ENCODE results near the gene NEK3. TPM values are rescaled to one million over a fixed set of nuclear protein-coding genes. Genes with fewer than 3 reads are reported as not detected.

The NEK3 gene
- polyA plus RNA-seq, 2 of the 4 experiments (the other 2 are of a cell fraction) = 6.5 to 19.3 TPM

GRCh38 chr13:52160506-52160905 is 1.1 kb upstream of the NEK3 start:
- WGBS (ENCODE audit: missing lambda C conversion rate) = 88% methylated on average over 6 of the region's 6 CpGs
- ChIA-PET CTCF (interaction anchor here (1.4 kb wide), 1 partner anchor 11 kb away, joined by 5 read pairs; no protein-coding TSS in a partner anchor), POLR2A (no interaction called here)
- DNase-seq (ENCODE audit: low read depth in 1 of 2, low spot score in 1 of 2) = no peak
- no peak overlapping the region for H3K4me2 ChIP-seq
- FAIRE-seq = no peak
- TF ChIP-seq ZNF302 (CRISPR knock-in tag; IDR thresholded peaks at IDR 0.05) (no peak), ESRRA (IDR thresholded peaks at IDR 0.05; ENCODE audit: borderline replicate concordance, low read length) (no peak), FOSL2 (IDR thresholded peaks at IDR 0.05) (no peak), FOSL2 (CRISPR knock-in tag; IDR thresholded peaks at IDR 0.05) (no peak), MAX (IDR thresholded peaks at IDR 0.05) (no peak), MYC (IDR thresholded peaks at IDR 0.05; ENCODE audit: borderline replicate concordance, low read length) (no peak), ZSCAN20 (CRISPR knock-in tag; IDR thresholded peaks at IDR 0.05) (no peak), NPAS2 (CRISPR knock-in tag; IDR thresholded peaks at IDR 0.05; ENCODE audit: borderline replicate concordance) (no peak), CHD4 (IDR thresholded peaks at IDR 0.05; ENCODE audit: borderline replicate concordance) (no peak), HOXB13 (CRISPR knock-in tag; IDR thresholded peaks at IDR 0.05; ENCODE audit: low read depth) (no peak), PHF8 (IDR thresholded peaks at IDR 0.05; ENCODE audit: borderline replicate concordance, low read depth) (no peak), FOSB (CRISPR knock-in tag; IDR thresholded peaks at IDR 0.05) (no peak), EHMT2 (IDR thresholded peaks at IDR 0.05; ENCODE audit: low read depth) (no peak), RFX5 (IDR thresholded peaks at IDR 0.05) (no peak), RNF2 (IDR thresholded peaks at IDR 0.05; ENCODE audit: borderline replicate concordance, low read depth) (no peak), HOXB5 (CRISPR knock-in tag; IDR thresholded peaks at IDR 0.05) (no peak), HOXA7 (CRISPR knock-in tag; IDR thresholded peaks at IDR 0.05) (no peak), RCOR1 (IDR thresholded peaks at IDR 0.05; ENCODE audit: low read depth, low read length) (no peak), HEYL (CRISPR knock-in tag; IDR thresholded peaks at IDR 0.05) (no peak)
- no peak overlapping the region for H3K27ac ChIP-seq
- ATAC-seq = no peak
- H3K4me3 ChIP-seq = no peak overlapping the region
- peaks cover 5% of the 10 kb centered on the region; the same call in 2 of the 3 replicates for H3K4me1 ChIP-seq
- no peaks in the 10 kb centered on the region for H3K9me3 ChIP-seq

DNA sequence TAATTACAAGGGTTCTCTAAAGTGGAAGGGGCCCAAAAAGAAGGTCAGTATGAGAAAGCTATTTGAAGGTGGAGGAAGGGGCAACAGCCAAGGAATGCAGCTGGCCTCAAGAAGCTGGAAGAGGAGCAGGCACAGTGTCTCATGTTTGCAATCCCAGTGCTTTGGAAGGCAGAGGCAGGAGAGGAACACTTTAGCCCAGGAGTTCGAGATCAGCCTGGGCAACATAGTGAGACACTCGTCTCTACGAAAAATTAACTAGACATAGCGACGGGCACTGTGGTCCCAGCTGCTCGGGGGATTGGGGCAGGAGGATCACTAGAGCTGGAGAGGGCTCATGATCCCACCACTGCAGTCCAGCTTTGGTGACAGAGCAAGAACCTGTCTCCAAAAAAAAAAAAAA is 656 bp upstream of the NEK3 start:
- TF ChIP-seq, protein P1, sequence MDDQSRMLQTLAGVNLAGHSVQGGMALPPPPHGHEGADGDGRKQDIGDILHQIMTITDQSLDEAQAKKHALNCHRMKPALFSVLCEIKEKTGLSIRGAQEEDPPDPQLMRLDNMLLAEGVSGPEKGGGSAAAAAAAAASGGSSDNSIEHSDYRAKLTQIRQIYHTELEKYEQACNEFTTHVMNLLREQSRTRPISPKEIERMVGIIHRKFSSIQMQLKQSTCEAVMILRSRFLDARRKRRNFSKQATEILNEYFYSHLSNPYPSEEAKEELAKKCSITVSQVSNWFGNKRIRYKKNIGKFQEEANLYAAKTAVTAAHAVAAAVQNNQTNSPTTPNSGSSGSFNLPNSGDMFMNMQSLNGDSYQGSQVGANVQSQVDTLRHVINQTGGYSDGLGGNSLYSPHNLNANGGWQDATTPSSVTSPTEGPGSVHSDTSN (IDR thresholded peaks at IDR 0.05) = no peak
- no peak for TF ChIP-seq RAD21 (conservative IDR thresholded peaks at IDR 0.05 in 1 of 2, IDR thresholded peaks at IDR 0.05 in 1 of 2)
- TF ChIP-seq ZC3H11A (IDR thresholded peaks at IDR 0.05) = no peak
- no peak for TF ChIP-seq TFCP2L1 (CRISPR knock-in tag; IDR thresholded peaks at IDR 0.05)
- TF ChIP-seq RCOR1 (IDR thresholded peaks at IDR 0.05; ENCODE audit: low read depth, low read length) = no peak
- TF ChIP-seq CHD4 (IDR thresholded peaks at IDR 0.05; ENCODE audit: borderline replicate concordance) = no peak
- TF ChIP-seq MYC (IDR thresholded peaks at IDR 0.05; ENCODE audit: borderline replicate concordance, low read length) = no peak
- TF ChIP-seq HOXA7 (CRISPR knock-in tag; IDR thresholded peaks at IDR 0.05) = no peak
- no peak for TF ChIP-seq FOXS1 (CRISPR knock-in tag; IDR thresholded peaks at IDR 0.05)
- Histone ChIP-seq H3K4me2 (no peak overlapping the region), H3K27ac (peak overlapping the region in 1 of 2 experiments; percentile 99; a peak in 3 of 6 replicates), H3K4me3 (no peak overlapping the region), H3K9me3 (no peaks in the 10 kb centered on the region), H3K4me1 (peaks cover 5% of the 10 kb centered on the region; the same call in 2 of the 3 replicates)
- ATAC-seq (no peak), DNase-seq (ENCODE audit: low read depth in 1 of 2, low spot score in 1 of 2) (no peak), FAIRE-seq (no peak)
- WGBS (ENCODE audit: missing lambda C conversion rate) = 92% methylated on average over 6 of the region's 6 CpGs
- ChIA-PET CTCF (interaction anchor here (0.5 to 1.4 kb wide), 2 partner anchors 12 to 65 kb away, joined by 3 to 5 read pairs; no protein-coding TSS in a partner anchor), POLR2A (interaction anchor here (0.6 kb wide), 1 partner anchor 358 kb away, joined by 3 read pairs; no protein-coding TSS in a partner anchor)
